ENCODE measurements around the gene FNIP2.

The FNIP2 gene

GRCh38 chr4:158796370-158797140, 27.7 kb downstream of the FNIP2 start:
- Histone ChIP-seq H4K5ac (ENCODE audit: low read length) (no peak overlapping the region), H2AK5ac (ENCODE audit: low read length) (no peak overlapping the region), H3K27me3 (ENCODE audit: insufficient read depth, low read length, poor library complexity) (no peaks in the 10 kb centered on the region), H3K9ac (ENCODE audit: low read length) (no peak overlapping the region), H3K4me2 (ENCODE audit: low read length) (no peak overlapping the region), H3K79me2 (ENCODE audit: control insufficient read depth, insufficient read depth, low read length) (no peaks in the 10 kb centered on the region), H3K27ac (ENCODE audit: low read depth, low read length) (no peak overlapping the region), H3K4me1 (ENCODE audit: control insufficient read depth, low read depth, low read length) (peaks cover 4% of the 10 kb centered on the region), H4K8ac (ENCODE audit: low read depth, low read length) (no peak overlapping the region), H3K4me3 (ENCODE audit: low read length) (no peak overlapping the region), H3K56ac (ENCODE audit: low read length) (no peak overlapping the region), H2BK5ac (ENCODE audit: low read length) (no peak overlapping the region), H3K18ac (ENCODE audit: low read length) (no peak overlapping the region), H2BK15ac (replicated peaks; ENCODE audit: low read depth) (no peak overlapping the region), H3K23ac (ENCODE audit: low read length) (no peak overlapping the region), H3K36me3 (ENCODE audit: control insufficient read depth, insufficient read depth, low read length) (no peaks in the 10 kb centered on the region), H3K4ac (ENCODE audit: low read depth, low read length) (no peak overlapping the region), H3K79me1 (ENCODE audit: low read length) (no peaks in the 10 kb centered on the region), H2BK120ac (ENCODE audit: low read depth, low read length) (no peak overlapping the region)
- no peak for DNase-seq
- WGBS (ENCODE audit: extremely low coverage, insufficient coverage, low lambda C conversion rate) = no CpG with 5 or more reads among the region's 7 CpGs

GRCh38 chr4:158798062-158798461, 29.2 kb downstream of the FNIP2 start:
- Histone ChIP-seq H3K4ac (ENCODE audit: low read depth, low read length) (no peak overlapping the region), H2BK15ac (replicated peaks; ENCODE audit: low read depth) (no peak overlapping the region), H3K4me3 (ENCODE audit: low read length) (no peak overlapping the region), H2BK5ac (ENCODE audit: low read length) (no peak overlapping the region), H3K4me1 (ENCODE audit: control insufficient read depth, low read depth, low read length) (peaks cover 3% of the 10 kb centered on the region), H3K23ac (ENCODE audit: low read length) (no peak overlapping the region), H3K18ac (ENCODE audit: low read length) (no peak overlapping the region), H3K27ac (ENCODE audit: low read depth, low read length) (no peak overlapping the region), H3K56ac (ENCODE audit: low read length) (no peak overlapping the region), H3K79me1 (ENCODE audit: low read length) (no peaks in the 10 kb centered on the region), H3K36me3 (ENCODE audit: control insufficient read depth, insufficient read depth, low read length) (no peaks in the 10 kb centered on the region), H3K27me3 (ENCODE audit: insufficient read depth, low read length, poor library complexity) (no peaks in the 10 kb centered on the region), H4K8ac (ENCODE audit: low read depth, low read length) (no peak overlapping the region), H2AK5ac (ENCODE audit: low read length) (no peak overlapping the region), H3K79me2 (ENCODE audit: control insufficient read depth, insufficient read depth, low read length) (no peaks in the 10 kb centered on the region), H3K4me2 (ENCODE audit: low read length) (no peak overlapping the region), H2BK120ac (ENCODE audit: low read depth, low read length) (no peak overlapping the region), H4K5ac (ENCODE audit: low read length) (no peak overlapping the region), H3K9ac (ENCODE audit: low read length) (no peak overlapping the region)
- DNase-seq = no peak
- no CpG with 5 or more reads among the region's 7 CpGs for WGBS (ENCODE audit: extremely low coverage, insufficient coverage, low lambda C conversion rate)

DNA sequence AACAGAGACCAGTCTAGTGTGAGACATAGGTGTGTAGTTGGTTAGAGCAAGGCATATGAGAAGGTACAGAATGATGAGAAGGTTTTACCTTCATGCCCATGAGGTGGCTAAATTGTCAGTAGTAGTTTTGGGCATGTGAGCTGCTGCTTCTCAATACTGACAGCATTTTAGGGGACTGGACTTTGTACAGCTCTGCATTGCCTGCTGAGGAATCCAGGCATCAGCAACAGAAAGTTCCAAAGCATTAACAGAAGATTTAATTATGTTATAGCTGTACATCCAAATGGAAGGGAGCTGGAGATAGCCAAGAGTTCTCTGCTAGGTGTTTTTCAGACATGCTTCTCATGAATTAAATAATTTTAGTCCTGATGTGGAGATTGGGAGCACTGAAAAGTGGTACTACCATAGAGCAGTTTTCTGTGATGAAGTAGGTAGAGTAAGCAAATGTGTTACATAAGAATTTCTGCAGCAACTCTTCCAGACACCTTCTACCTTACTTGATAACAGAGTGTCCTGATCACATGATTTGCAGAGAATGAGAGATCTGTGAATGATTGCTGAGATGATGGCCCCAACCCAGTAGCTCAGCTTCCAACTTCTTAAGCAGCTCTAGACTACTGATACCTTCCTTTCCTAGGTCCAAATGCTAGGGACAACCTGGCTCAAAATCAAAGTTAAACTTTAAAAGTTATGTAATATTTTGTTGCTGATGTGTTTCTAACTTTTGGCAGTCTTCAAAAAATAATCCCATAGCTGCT, 30.4 kb downstream of the FNIP2 start:
- Histone ChIP-seq H3K79me2 (ENCODE audit: control insufficient read depth, insufficient read depth, low read length) (no peaks in the 10 kb centered on the region), H3K18ac (ENCODE audit: low read length) (no peak overlapping the region), H2BK15ac (replicated peaks; ENCODE audit: low read depth) (no peak overlapping the region), H4K5ac (ENCODE audit: low read length) (no peak overlapping the region), H2BK5ac (ENCODE audit: low read length) (no peak overlapping the region), H3K27me3 (ENCODE audit: insufficient read depth, low read length, poor library complexity) (no peaks in the 10 kb centered on the region), H2AK5ac (ENCODE audit: low read length) (no peak overlapping the region), H3K4ac (ENCODE audit: low read depth, low read length) (no peak overlapping the region), H3K36me3 (ENCODE audit: control insufficient read depth, insufficient read depth, low read length) (no peaks in the 10 kb centered on the region), H3K4me2 (ENCODE audit: low read length) (no peak overlapping the region), H3K4me3 (ENCODE audit: low read length) (no peak overlapping the region), H3K27ac (ENCODE audit: low read depth, low read length) (no peak overlapping the region), H3K56ac (ENCODE audit: low read length) (no peak overlapping the region), H2BK120ac (ENCODE audit: low read depth, low read length) (no peak overlapping the region), H3K23ac (ENCODE audit: low read length) (no peak overlapping the region), H3K9ac (ENCODE audit: low read length) (no peak overlapping the region), H4K8ac (ENCODE audit: low read depth, low read length) (no peak overlapping the region), H3K79me1 (ENCODE audit: low read length) (no peaks in the 10 kb centered on the region), H3K4me1 (ENCODE audit: control insufficient read depth, low read depth, low read length) (peaks cover 3% of the 10 kb centered on the region)
- DNase-seq = no peak

DNA sequence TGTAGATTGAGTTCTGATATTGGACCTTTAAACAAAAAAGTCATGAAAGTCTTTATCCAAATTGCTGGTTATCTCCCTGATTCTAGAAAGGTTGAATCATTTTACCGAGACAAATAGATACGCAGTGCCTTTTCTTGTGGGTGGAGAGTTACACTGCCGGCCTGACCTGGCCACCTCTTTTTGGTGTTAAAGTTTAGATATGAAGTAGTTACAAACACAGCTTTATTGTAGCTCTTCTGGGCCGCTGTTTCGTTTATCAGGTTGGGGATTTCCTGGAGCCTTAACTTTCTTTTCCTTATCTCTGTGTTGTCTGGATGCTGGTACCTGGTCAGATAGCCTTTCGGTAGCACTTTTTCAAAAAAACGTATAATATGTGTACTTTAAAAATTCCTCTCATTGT, 31.0 kb downstream of the FNIP2 start:
- Histone ChIP-seq H3K4me1 (ENCODE audit: control insufficient read depth, low read depth, low read length) (peaks cover 3% of the 10 kb centered on the region), H2BK120ac (ENCODE audit: low read depth, low read length) (no peak overlapping the region), H3K27me3 (ENCODE audit: insufficient read depth, low read length, poor library complexity) (no peaks in the 10 kb centered on the region), H3K36me3 (ENCODE audit: control insufficient read depth, insufficient read depth, low read length) (no peaks in the 10 kb centered on the region), H3K4ac (ENCODE audit: low read depth, low read length) (no peak overlapping the region), H3K4me3 (ENCODE audit: low read length) (no peak overlapping the region), H3K4me2 (ENCODE audit: low read length) (no peak overlapping the region), H3K79me1 (ENCODE audit: low read length) (no peaks in the 10 kb centered on the region), H3K18ac (ENCODE audit: low read length) (no peak overlapping the region), H3K79me2 (ENCODE audit: control insufficient read depth, insufficient read depth, low read length) (no peaks in the 10 kb centered on the region), H3K9ac (ENCODE audit: low read length) (no peak overlapping the region), H3K23ac (ENCODE audit: low read length) (no peak overlapping the region), H4K8ac (ENCODE audit: low read depth, low read length) (peak overlapping the region; percentile 44), H3K56ac (ENCODE audit: low read length) (no peak overlapping the region), H2BK15ac (replicated peaks; ENCODE audit: low read depth) (no peak overlapping the region), H2AK5ac (ENCODE audit: low read length) (no peak overlapping the region), H2BK5ac (ENCODE audit: low read length) (no peak overlapping the region), H3K27ac (ENCODE audit: low read depth, low read length) (no peak overlapping the region), H4K5ac (ENCODE audit: low read length) (no peak overlapping the region)
- peak; percentile 54 for DNase-seq
- WGBS (ENCODE audit: extremely low coverage, insufficient coverage, low lambda C conversion rate) = no CpG with 5 or more reads among the region's 7 CpGs

GRCh38 chr4:158801066-158801465, 32.2 kb downstream of the FNIP2 start:
- H3K18ac ChIP-seq (ENCODE audit: low read length) = no peak overlapping the region
- no peak overlapping the region for H3K23ac ChIP-seq (ENCODE audit: low read length)
- no peaks in the 10 kb centered on the region for H3K79me1 ChIP-seq (ENCODE audit: low read length)
- no CpG with 5 or more reads among the region's 4 CpGs for WGBS (ENCODE audit: extremely low coverage, insufficient coverage, low lambda C conversion rate)
- H3K36me3 ChIP-seq (ENCODE audit: control insufficient read depth, insufficient read depth, low read length) = no peaks in the 10 kb centered on the region
- H3K27me3 ChIP-seq (ENCODE audit: insufficient read depth, low read length, poor library complexity) = no peaks in the 10 kb centered on the region
- no peak overlapping the region for H4K5ac ChIP-seq (ENCODE audit: low read length)
- no peak for DNase-seq
- no peak overlapping the region for H3K27ac ChIP-seq (ENCODE audit: low read depth, low read length)
- peaks cover 5% of the 10 kb centered on the region for H3K4me1 ChIP-seq (ENCODE audit: control insufficient read depth, low read depth, low read length)
- H3K4ac ChIP-seq (ENCODE audit: low read depth, low read length) = no peak overlapping the region
- no peak overlapping the region for H3K4me2 ChIP-seq (ENCODE audit: low read length)
- no peak overlapping the region for H2BK5ac ChIP-seq (ENCODE audit: low read length)
- H2AK5ac ChIP-seq (ENCODE audit: low read length) = no peak overlapping the region
- no peak overlapping the region for H2BK15ac ChIP-seq (replicated peaks; ENCODE audit: low read depth)
- H3K4me3 ChIP-seq (ENCODE audit: low read length) = no peak overlapping the region
- no peak overlapping the region for H2BK120ac ChIP-seq (ENCODE audit: low read depth, low read length)
- H3K56ac ChIP-seq (ENCODE audit: low read length) = no peak overlapping the region
- H3K9ac ChIP-seq (ENCODE audit: low read length) = no peak overlapping the region
- H3K79me2 ChIP-seq (ENCODE audit: control insufficient read depth, insufficient read depth, low read length) = no peaks in the 10 kb centered on the region
- H4K8ac ChIP-seq (ENCODE audit: low read depth, low read length) = no peak overlapping the region
